ENCODE results near the gene SWI5. TPM values are rescaled to one million over a fixed set of nuclear protein-coding genes. Genes with fewer than 3 reads are reported as not detected.

The SWI5 gene
- total RNA-seq, 1 donor: 20.3 TPM

DNA sequence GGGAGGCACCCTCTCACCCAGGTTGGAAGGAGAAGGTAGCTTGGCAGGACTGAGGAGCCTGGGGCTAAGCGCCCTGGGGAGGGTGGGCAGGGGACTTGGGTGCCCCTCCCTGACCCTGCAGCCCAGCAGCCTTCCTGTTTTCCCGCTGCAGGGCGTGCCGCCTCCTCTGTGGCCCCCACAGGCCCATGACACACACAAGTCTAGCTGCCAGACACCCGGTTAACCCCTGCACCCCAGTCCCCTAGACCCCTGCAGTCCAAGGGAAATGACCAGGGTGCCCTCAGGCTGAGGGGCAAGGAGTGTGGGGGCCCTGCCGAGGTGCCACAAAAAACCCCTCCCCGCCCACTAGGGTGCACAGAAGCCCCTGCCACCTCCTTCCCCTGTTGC lies 33.3 kb upstream of the SWI5 start:
- Histone ChIP-seq H3K9me3 (ENCODE audit: low read depth, low read length) (no peaks in the 10 kb centered on the region), H3K4me2 (ENCODE audit: insufficient read depth, low read length) (no peak overlapping the region), H3K27ac (ENCODE audit: low read depth, low read length) (no peak overlapping the region), H3K4me1 (ENCODE audit: insufficient read depth, low read length) (peaks cover 11% of the 10 kb centered on the region), H2AFZ (ENCODE audit: low read length) (no peak overlapping the region), H4K20me1 (ENCODE audit: insufficient read depth, low read length) (no peaks in the 10 kb centered on the region), H3K4me3 (ENCODE audit: insufficient read depth, low read length) (no peak overlapping the region), H3K79me2 (ENCODE audit: insufficient read depth, low read length) (no peaks in the 10 kb centered on the region), H3K27me3 (ENCODE audit: insufficient read depth, low read length) (no peaks in the 10 kb centered on the region), H3K36me3 (ENCODE audit: insufficient read depth, low read length) (no peaks in the 10 kb centered on the region)
- DNase-seq (ENCODE audit: insufficient read length, low spot score, missing footprints): peak; percentile 37
- TF ChIP-seq, protein P1, sequence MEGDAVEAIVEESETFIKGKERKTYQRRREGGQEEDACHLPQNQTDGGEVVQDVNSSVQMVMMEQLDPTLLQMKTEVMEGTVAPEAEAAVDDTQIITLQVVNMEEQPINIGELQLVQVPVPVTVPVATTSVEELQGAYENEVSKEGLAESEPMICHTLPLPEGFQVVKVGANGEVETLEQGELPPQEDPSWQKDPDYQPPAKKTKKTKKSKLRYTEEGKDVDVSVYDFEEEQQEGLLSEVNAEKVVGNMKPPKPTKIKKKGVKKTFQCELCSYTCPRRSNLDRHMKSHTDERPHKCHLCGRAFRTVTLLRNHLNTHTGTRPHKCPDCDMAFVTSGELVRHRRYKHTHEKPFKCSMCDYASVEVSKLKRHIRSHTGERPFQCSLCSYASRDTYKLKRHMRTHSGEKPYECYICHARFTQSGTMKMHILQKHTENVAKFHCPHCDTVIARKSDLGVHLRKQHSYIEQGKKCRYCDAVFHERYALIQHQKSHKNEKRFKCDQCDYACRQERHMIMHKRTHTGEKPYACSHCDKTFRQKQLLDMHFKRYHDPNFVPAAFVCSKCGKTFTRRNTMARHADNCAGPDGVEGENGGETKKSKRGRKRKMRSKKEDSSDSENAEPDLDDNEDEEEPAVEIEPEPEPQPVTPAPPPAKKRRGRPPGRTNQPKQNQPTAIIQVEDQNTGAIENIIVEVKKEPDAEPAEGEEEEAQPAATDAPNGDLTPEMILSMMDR (IDR thresholded peaks at IDR 0.05; ENCODE audit: extremely low read depth, low read depth, low read length): no peak

DNA sequence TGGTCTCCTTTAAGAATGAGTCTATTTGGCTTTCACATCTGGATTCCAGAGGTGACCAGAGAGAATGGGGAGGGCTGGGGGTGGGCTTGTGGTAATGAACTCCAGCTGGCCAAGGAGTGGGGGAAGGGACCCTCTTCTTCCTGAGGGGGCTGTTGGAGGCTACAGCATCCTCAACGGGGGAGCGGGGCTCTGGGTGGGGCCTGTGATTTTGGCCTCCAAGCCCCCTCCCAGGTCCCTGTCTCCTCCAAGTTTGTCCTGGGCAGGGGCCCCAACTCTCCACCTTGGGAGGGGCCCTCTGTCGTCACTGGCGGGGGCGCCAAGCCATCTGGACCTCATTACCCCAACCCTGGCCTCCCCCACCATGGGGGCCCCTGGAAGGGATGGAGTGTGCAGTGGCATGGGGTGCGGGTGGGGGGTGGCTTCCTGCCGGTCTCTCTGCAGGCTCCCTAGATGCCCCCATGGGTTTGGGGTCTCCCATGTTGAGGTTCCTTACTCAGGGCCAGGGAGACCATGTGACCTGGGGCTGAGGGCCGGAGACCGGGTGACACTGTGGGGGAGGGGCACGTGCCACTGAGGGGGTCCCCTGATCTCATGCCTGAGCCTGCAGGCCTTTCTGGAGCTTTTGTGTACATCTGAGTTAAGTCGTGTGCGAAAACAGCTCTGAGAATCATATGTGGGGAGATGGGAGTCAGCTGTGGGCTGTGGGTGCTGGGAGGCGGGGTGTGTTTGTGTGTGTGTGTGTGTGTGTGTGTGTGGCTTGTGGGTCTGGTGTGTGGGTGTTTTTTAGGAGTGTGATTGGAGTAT lies 32.7 kb upstream of the SWI5 start:
- no peaks in the 10 kb centered on the region for H3K27me3 ChIP-seq (ENCODE audit: insufficient read depth, low read length)
- no peak overlapping the region for H3K4me3 ChIP-seq (ENCODE audit: insufficient read depth, low read length)
- H2AFZ ChIP-seq (ENCODE audit: low read length): no peak overlapping the region
- TF ChIP-seq, protein P1 (IDR thresholded peaks at IDR 0.05; ENCODE audit: extremely low read depth, low read depth, low read length): no peak
- DNase-seq (ENCODE audit: insufficient read length, low spot score, missing footprints): peak; percentile 81
- no peak overlapping the region for H3K4me2 ChIP-seq (ENCODE audit: insufficient read depth, low read length)
- no peak overlapping the region for H3K27ac ChIP-seq (ENCODE audit: low read depth, low read length)
- H3K79me2 ChIP-seq (ENCODE audit: insufficient read depth, low read length): no peaks in the 10 kb centered on the region
- H3K9me3 ChIP-seq (ENCODE audit: low read depth, low read length): no peaks in the 10 kb centered on the region
- no peaks in the 10 kb centered on the region for H3K36me3 ChIP-seq (ENCODE audit: insufficient read depth, low read length)
- H4K20me1 ChIP-seq (ENCODE audit: insufficient read depth, low read length): no peaks in the 10 kb centered on the region
- H3K4me1 ChIP-seq (ENCODE audit: insufficient read depth, low read length): peaks cover 11% of the 10 kb centered on the region

DNA sequence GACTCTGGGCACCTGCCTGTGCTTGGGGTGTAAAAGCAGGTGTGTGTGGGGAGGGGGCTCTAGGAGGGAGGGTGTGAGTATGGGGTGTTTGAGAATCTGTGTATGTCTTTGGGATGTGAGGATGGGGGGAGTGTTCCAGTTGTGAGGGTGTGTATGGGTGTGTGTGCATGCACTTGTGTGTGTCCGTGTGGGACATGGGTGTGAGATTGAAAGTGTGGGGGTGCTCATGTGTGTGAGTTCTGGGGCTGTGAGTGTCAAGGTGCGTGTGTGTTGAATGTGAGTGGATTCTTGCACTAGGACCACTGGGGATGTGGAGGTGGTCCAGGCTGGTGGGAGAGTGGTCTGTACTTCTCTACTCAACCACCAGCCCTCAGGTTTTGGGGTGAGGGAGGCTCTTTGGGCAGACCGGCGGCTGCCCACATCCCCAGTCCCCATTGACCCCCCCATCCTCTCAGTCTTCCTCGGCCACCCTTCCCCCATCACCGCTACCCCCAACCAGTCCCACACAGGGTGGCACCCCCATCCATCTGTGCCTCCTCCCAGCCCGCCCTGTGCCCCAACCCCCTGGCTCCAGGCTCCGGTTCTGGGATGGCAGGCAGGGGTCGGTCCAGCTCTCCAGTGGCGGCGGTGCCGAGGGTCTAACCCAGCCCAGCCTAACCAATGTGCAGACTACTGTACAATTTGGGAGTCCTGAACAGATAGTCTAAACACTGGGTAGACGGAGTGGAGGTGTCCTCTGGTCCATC lies 31.8 kb upstream of the SWI5 start:
- H4K20me1 ChIP-seq (ENCODE audit: insufficient read depth, low read length): no peaks in the 10 kb centered on the region
- H2AFZ ChIP-seq (ENCODE audit: low read length): peak overlapping the region; percentile 51
- peak; percentile 85 for DNase-seq (ENCODE audit: insufficient read length, low spot score, missing footprints)
- H3K27me3 ChIP-seq (ENCODE audit: insufficient read depth, low read length): no peaks in the 10 kb centered on the region
- no peaks in the 10 kb centered on the region for H3K79me2 ChIP-seq (ENCODE audit: insufficient read depth, low read length)
- H3K27ac ChIP-seq (ENCODE audit: low read depth, low read length): no peak overlapping the region
- TF ChIP-seq, protein P1 (IDR thresholded peaks at IDR 0.05; ENCODE audit: extremely low read depth, low read depth, low read length): no peak
- no peaks in the 10 kb centered on the region for H3K9me3 ChIP-seq (ENCODE audit: low read depth, low read length)
- peaks cover 11% of the 10 kb centered on the region for H3K4me1 ChIP-seq (ENCODE audit: insufficient read depth, low read length)
- no peaks in the 10 kb centered on the region for H3K36me3 ChIP-seq (ENCODE audit: insufficient read depth, low read length)
- H3K4me2 ChIP-seq (ENCODE audit: insufficient read depth, low read length): peak overlapping the region; percentile 72
- peak overlapping the region; percentile 57 for H3K4me3 ChIP-seq (ENCODE audit: insufficient read depth, low read length)

DNA sequence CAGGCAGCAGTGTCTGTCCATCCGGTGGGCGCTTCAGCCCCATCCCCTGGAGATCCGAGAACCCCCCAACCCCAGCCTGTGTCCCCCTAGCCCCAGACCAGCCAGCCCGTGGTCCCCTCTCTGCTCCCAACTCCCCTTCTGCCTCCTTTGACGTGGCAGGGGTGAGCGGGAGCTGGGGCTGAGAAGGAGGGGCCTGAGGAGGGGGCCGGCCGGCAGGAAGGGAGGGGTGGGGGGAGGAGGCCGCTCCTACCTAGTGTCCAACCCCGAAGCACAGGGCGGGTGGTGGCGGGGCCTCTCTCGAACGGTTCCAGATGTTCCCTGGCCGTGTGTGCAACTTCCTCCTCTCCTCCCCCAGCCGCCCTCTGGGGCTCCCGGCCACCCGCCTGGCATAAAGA lies 31.2 kb upstream of the SWI5 start:
- Histone ChIP-seq H3K36me3 (ENCODE audit: insufficient read depth, low read length) (no peaks in the 10 kb centered on the region), H3K4me1 (ENCODE audit: insufficient read depth, low read length) (peaks cover 11% of the 10 kb centered on the region), H2AFZ (ENCODE audit: low read length) (peak overlapping the region; percentile 51), H3K79me2 (ENCODE audit: insufficient read depth, low read length) (no peaks in the 10 kb centered on the region), H3K9me3 (ENCODE audit: low read depth, low read length) (no peaks in the 10 kb centered on the region), H3K4me2 (ENCODE audit: insufficient read depth, low read length) (peak overlapping the region; percentile 72), H3K4me3 (ENCODE audit: insufficient read depth, low read length) (peak overlapping the region; percentile 57), H3K27me3 (ENCODE audit: insufficient read depth, low read length) (no peaks in the 10 kb centered on the region), H4K20me1 (ENCODE audit: insufficient read depth, low read length) (no peaks in the 10 kb centered on the region), H3K27ac (ENCODE audit: low read depth, low read length) (no peak overlapping the region)
- TF ChIP-seq, protein P1 (IDR thresholded peaks at IDR 0.05; ENCODE audit: extremely low read depth, low read depth, low read length): no peak
- peak; percentile 97 for DNase-seq (ENCODE audit: insufficient read length, low spot score, missing footprints)

Measured in osteoblast (primary cell).